Psoas muscle (tissue), 8 donors: ENCODE measurements around the gene CEP63. TPM values are rescaled to one million over a fixed set of nuclear protein-coding genes. Genes with fewer than 3 reads are reported as not detected.

Experiments used
- ATAC-seq, 4 donors: fragments of 200-7000 bp; cut with Tn5 transposase; one replicate each; pipeline ENCODE4 v1.9.1; 2020; ENCODE audit warnings: moderate library complexity in 3 of 4, mild to moderate bottlenecking in 2 of 4
- DNase-seq, 2 donors: peaks; one replicate each; pipeline ENCODE4 v3.0.0-alpha.2; 2020
- H3K27ac ChIP-seq: fragments of 200-600 bp; one replicate; pipeline ENCODE4 v1.8.0; 2022
- H3K27me3 ChIP-seq, 3 donors: fragments of 200-600 bp in 1 of 3; one replicate each; pipeline versions ENCODE4 v1.6.1 to v1.8.0; 2013 to 2022; ENCODE audit warnings: low read length in 2 of 3, mild to moderate bottlenecking in 2 of 3, moderate library complexity in 1 of 3; ENCODE audit not compliant: insufficient read depth in 3 of 3
- H3K36me3 ChIP-seq, 2 donors: fragments of 200-600 bp in 1 of 2; one replicate each; pipeline versions ENCODE4 v1.6.1 to v1.8.0; 2013 to 2022; ENCODE audit warnings: low read depth in 1 of 2, mild to moderate bottlenecking in 1 of 2, moderate library complexity in 1 of 2; ENCODE audit not compliant: insufficient read depth in 1 of 2
- H3K4me1 ChIP-seq: fragments of 200-600 bp; one replicate; pipeline ENCODE4 v1.8.0; 2022
- H3K4me3 ChIP-seq: fragments of 200-600 bp; one replicate; pipeline ENCODE4 v1.8.0; 2022; ENCODE audit warnings: mild to moderate bottlenecking
- H3K9me3 ChIP-seq: fragments of 200-600 bp; one replicate; pipeline ENCODE4 v1.8.0; 2022
- WGBS, 3 donors: extraction: QIAGEN DNeasy Blood & Tissue Kit; methylation state at CpG; one replicate each; pipeline versions ENCODE4 v1.1.6 to v1.1.7; 2013; 5-methylcytosine and 5-hydroxymethylcytosine counted together
- intact Hi-C, 2 donors: fragments of 100-400 bp; cut with DNase I; formaldehyde crosslinking; loops; one replicate each; pipeline versions ENCODE4 v1.11.0 to v1.14.2; 2022
- polyA plus RNA-seq, 3 donors: library from polyadenylated mRNA; stranded (reverse); fragments of 200-250 nt; gene quantifications; one replicate each; pipeline ENCODE4 v1.2.3, GENCODE V29; 2013
- total RNA-seq, 4 donors: library from RNA; stranded (reverse); fragmentation: NEBNext Ultra II Directional in 2 of 4; extraction: Animal tissue kit (Norgen Biotek cat#: 25700) in 2 of 4; gene quantifications; one replicate each; pipeline versions ENCODE4 v1.2.1 to v1.2.4, GENCODE V29; 2021 to 2023
- TF ChIP-seq, protein P1 (sequence below): fragments of 200-600 bp; IDR thresholded peaks from one replicate; pipeline ENCODE4 v1.8.0; 2022; ENCODE audit warnings: antibody characterized with exemption
- donor health status: healthy with polysubstance abuse.
- donor health status: DM: no; HTN: no; CAD: no; lungs with moderate emphysema.
- donor health status: Bipolar disorder and iron deficiency.
- donor health status: healthy.
- donor health status: DM: yes; HTN: yes; CAD: no.
- donor health status: DM: no; HTN: no; CAD: no.
- donor health status: DM: no; HTN: no; CAD: no.
- donor health status: DM: yes; HTN: yes; CAD: no.

Gene CEP63
- total and polyA plus RNA-seq, 7 donors: 26.5 to 51.3 (median 30.3) TPM

- peaks cover 0 to 8% of the 10 kb centered on the region in 2 donors for H3K36me3 ChIP-seq
- H3K4me1 ChIP-seq: peaks cover 18% of the 10 kb centered on the region
- H3K27ac ChIP-seq: peak overlapping the region; percentile 41
- DNase-seq: no peak
- no peaks in the 10 kb centered on the region for H3K9me3 ChIP-seq
- intact Hi-C loops: loop anchor here in 1 of 2 donors (10.0 kb wide), 1 partner anchor 1288 kb away; no protein-coding TSS in a partner anchor
- ATAC-seq: peak in 3 of 4 donors; percentile 9 to 13 (median 11)
- H3K27me3 ChIP-seq: no peaks in the 10 kb centered on the region
- 51 to 66% (median 55%) methylated on average over 12 of the region's 12 CpGs for WGBS, 3 donors
- H3K4me3 ChIP-seq: no peak overlapping the region
- TF ChIP-seq, protein P1, sequence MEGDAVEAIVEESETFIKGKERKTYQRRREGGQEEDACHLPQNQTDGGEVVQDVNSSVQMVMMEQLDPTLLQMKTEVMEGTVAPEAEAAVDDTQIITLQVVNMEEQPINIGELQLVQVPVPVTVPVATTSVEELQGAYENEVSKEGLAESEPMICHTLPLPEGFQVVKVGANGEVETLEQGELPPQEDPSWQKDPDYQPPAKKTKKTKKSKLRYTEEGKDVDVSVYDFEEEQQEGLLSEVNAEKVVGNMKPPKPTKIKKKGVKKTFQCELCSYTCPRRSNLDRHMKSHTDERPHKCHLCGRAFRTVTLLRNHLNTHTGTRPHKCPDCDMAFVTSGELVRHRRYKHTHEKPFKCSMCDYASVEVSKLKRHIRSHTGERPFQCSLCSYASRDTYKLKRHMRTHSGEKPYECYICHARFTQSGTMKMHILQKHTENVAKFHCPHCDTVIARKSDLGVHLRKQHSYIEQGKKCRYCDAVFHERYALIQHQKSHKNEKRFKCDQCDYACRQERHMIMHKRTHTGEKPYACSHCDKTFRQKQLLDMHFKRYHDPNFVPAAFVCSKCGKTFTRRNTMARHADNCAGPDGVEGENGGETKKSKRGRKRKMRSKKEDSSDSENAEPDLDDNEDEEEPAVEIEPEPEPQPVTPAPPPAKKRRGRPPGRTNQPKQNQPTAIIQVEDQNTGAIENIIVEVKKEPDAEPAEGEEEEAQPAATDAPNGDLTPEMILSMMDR: no peak
Observed at GRCh38 chr3:134606033-134607025, 120.5 kb downstream of the CEP63 start.

DNA sequence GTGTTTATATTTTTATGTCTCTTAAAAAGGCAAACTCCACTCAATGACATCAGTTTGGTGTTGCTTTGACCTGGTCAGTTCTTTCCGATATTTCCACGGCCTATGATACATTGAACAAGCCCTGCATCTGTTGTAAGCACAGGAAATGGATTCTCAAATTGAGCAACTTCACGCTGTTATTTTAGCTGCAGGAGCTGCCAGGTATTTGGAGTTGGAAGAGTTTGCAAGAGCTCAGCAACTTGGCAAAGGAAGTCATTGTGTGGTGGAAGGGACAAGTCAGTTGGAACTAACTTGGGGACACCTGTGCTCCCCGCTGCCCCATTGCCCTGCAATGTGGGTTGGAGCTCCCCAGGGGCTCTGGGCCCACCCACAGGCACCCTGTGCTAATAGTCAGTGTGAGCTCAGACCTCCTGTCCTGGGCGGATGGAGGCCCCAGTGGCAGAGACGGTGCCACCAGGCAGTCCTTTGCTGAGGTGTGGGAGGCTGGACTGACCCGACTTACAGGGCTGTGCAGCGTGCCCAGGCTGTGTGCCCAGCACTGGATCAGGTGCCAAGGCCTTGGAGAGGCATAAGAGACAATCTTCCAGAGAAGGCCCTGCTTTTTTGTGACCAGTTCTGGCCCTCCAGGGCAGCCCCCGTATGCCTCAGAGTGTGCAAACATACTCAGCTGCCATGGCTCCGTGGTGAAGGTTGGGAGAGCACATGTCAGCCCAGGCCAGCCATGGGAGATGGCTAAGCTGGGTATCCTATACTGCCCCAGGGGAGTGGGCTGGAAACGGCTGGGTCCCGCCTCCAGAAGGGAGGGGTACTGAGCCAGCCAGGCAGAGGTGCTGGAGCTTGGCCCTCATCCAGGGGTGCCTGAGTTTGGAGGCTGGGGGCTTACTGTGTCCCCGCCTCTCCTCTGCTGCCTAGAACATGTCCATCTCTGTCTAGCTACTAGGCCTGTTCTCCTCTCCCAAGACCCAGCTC, 121.5 kb downstream of the CEP63 start:
- H3K27ac ChIP-seq: peak overlapping the region; percentile 41
- peaks cover 0 to 8% of the 10 kb centered on the region in 2 donors for H3K36me3 ChIP-seq
- ATAC-seq (peak; percentile 72 to 86 (median 80)), DNase-seq (no peak)
- H3K27me3 ChIP-seq: no peaks in the 10 kb centered on the region
- peaks cover 28% of the 10 kb centered on the region for H3K4me1 ChIP-seq
- TF ChIP-seq, protein P1: no peak
- 39 to 50% (median 41%) methylated on average over 12 to 13 of the region's 13 CpGs for WGBS, 3 donors
- H3K4me3 ChIP-seq: no peak overlapping the region
- intact Hi-C loops: loop anchor here in 1 of 2 donors (10.0 kb wide), 1 partner anchor 1287 kb away; no protein-coding TSS in a partner anchor
- no peaks in the 10 kb centered on the region for H3K9me3 ChIP-seq

- Histone ChIP-seq H3K9me3 (no peaks in the 10 kb centered on the region), H3K27me3 (no peaks in the 10 kb centered on the region), H3K27ac (no peak overlapping the region), H3K4me1 (peaks cover 28% of the 10 kb centered on the region), H3K4me3 (no peak overlapping the region), H3K36me3 (peaks cover 0 to 8% of the 10 kb centered on the region in 2 donors)
- intact Hi-C loops: loop anchor here in 1 of 2 donors (10.0 kb wide), 1 partner anchor 1287 kb away; no protein-coding TSS in a partner anchor
- peak in 1 of 4 donors; percentile 27 for ATAC-seq
- TF ChIP-seq, protein P1: no peak
- WGBS, 3 donors: 90 to 95% (median 93%) methylated on average over 6 of the region's 6 CpGs
- DNase-seq: no peak
Observed at GRCh38 chr3:134608023-134608770, 122.3 kb downstream of the CEP63 start.
